Esophagus squamous epithelium (tissue), 5 donors: ENCODE data around the gene ARAP2. TPM values are rescaled to one million over a fixed set of nuclear protein-coding genes. Genes with fewer than 3 reads are reported as not detected.

Experiments
- DNase-seq: peaks from one replicate; lab custom pipeline; 2025; lab: John Stamatoyannopoulos, UW
- H3K27ac ChIP-seq, 4 donors: fragments of 200-600 bp; sonication (generic); one replicate each; pipeline ENCODE4 v1.5.1; 2016 to 2019; ENCODE audit warnings: mild to moderate bottlenecking in 1 of 4
- H3K27me3 ChIP-seq, 4 donors: fragments of 200-600 bp; sonication (generic); 1 replicate in 3 of 4; 2 replicates in 1 of 4; pipeline versions ENCODE4 v1.5.1 to v1.6.0; 2017 to 2021; ENCODE audit warnings: antibody characterized with exemption in 1 of 4
- H3K36me3 ChIP-seq, 3 donors: fragments of 200-600 bp; sonication (generic); one replicate each; pipeline ENCODE4 v1.5.1; 2016 to 2019
- H3K4me1 ChIP-seq, 3 donors: fragments of 200-600 bp; sonication (generic); one replicate each; pipeline ENCODE4 v1.5.1; 2017 to 2019
- H3K4me3 ChIP-seq, 4 donors: fragments of 200-600 bp; sonication (generic); 1 replicate in 3 of 4; 2 replicates in 1 of 4; pipeline ENCODE4 v1.5.1; 2016 to 2019; ENCODE audit warnings: mild to moderate bottlenecking in 2 of 4, moderate library complexity in 1 of 4
- H3K9me3 ChIP-seq, 3 donors: fragments of 200-600 bp; sonication (generic); one replicate each; pipeline ENCODE4 v1.5.1; 2016 to 2019
- CTCF ChIP-seq, 6 experiments: fragments of 450-650 bp in 4 of 6; fragments of 200-600 bp in 2 of 6; sonication (generic) in 2 of 6; IDR thresholded peaks; one replicate each; pipeline ENCODE4 v1.5.1; 2016 to 2019; ENCODE audit warnings: antibody characterized with exemption in 6 of 6, mild to moderate bottlenecking in 4 of 6, moderate library complexity in 4 of 6
- POLR2A ChIP-seq, 4 donors: fragments of 450-650 bp; IDR thresholded peaks; one replicate each; pipeline ENCODE4 v1.6.1; 2017; ENCODE audit warnings: antibody characterized with exemption in 4 of 4, mild to moderate bottlenecking in 4 of 4, moderate library complexity in 3 of 4
- WGBS, 2 donors: methylation state at CpG; one replicate each; pipeline ENCODE4 v1.1.5; 2018; 5-methylcytosine and 5-hydroxymethylcytosine counted together
- intact Hi-C: fragments of 100-400 bp; cut with DNase I; formaldehyde crosslinking; loops from one replicate; pipeline ENCODE4 v1.15.0; 2022
- total RNA-seq, 4 donors: library from RNA; depleted of rRNA; stranded (reverse); fragments of >200 nt; gene quantifications; one replicate each; pipeline ENCODE4 v1.1.0, GENCODE V29; 2016
- donor health status: DM: yes; HTN: yes; CAD: no.

The ARAP2 gene
- total RNA-seq, 4 donors from 2014 or later: 28.5 to 65.8 (median 46.9) TPM

- intact Hi-C loops: no loop called here
These were observed 13.8 kb downstream of the ARAP2 start for GRCh38 chr4:36230534-36230933.

GRCh38 chr4:36227913-36228312, 16.4 kb downstream of the ARAP2 start:
- DNase-seq: no peak
- H3K27me3 ChIP-seq: no peaks in the 10 kb centered on the region
- no peak overlapping the region for H3K27ac ChIP-seq
- peaks cover 0 to 13% (median 0%) of the 10 kb centered on the region in 3 donors for H3K36me3 ChIP-seq
- intact Hi-C loops: no loop called here
- H3K9me3 ChIP-seq: no peaks in the 10 kb centered on the region
- H3K4me1 ChIP-seq: peaks cover 0 to 24% (median 3%) of the 10 kb centered on the region in 3 donors
- 78 to 89% methylated on average over 5 of the region's 5 CpGs for WGBS, 2 donors
- TF ChIP-seq POLR2A (IDR thresholded peaks at IDR 0.05): no peak
- no peak for TF ChIP-seq CTCF (IDR thresholded peaks at IDR 0.05)
- H3K4me3 ChIP-seq: no peak overlapping the region

More at GRCh38 chr4:36230534-36230933, 13.8 kb downstream of the ARAP2 start:
- Histone ChIP-seq H3K27me3 (no peaks in the 10 kb centered on the region), H3K4me3 (no peak overlapping the region), H3K36me3 (peaks cover 0 to 13% (median 0%) of the 10 kb centered on the region in 3 donors), H3K9me3 (no peaks in the 10 kb centered on the region), H3K4me1 (peaks cover 0 to 21% (median 0%) of the 10 kb centered on the region in 3 donors), H3K27ac (no peak overlapping the region)
- no peak for TF ChIP-seq POLR2A (IDR thresholded peaks at IDR 0.05)
- no peak for TF ChIP-seq CTCF (IDR thresholded peaks at IDR 0.05)
- 76 to 85% methylated on average over 3 of the region's 3 CpGs for WGBS, 2 donors
- no peak for DNase-seq

- intact Hi-C loops: no loop called here
These were observed 17.7 kb downstream of the ARAP2 start for GRCh38 chr4:36226430-36227227.

GRCh38 chr4:36224972-36225903, 19.1 kb downstream of the ARAP2 start:
- Histone ChIP-seq H3K4me1 (peaks cover 0 to 16% (median 3%) of the 10 kb centered on the region in 3 donors), H3K36me3 (peaks cover 0 to 13% (median 0%) of the 10 kb centered on the region in 3 donors), H3K9me3 (no peaks in the 10 kb centered on the region), H3K27ac (no peak overlapping the region), H3K4me3 (no peak overlapping the region), H3K27me3 (no peaks in the 10 kb centered on the region)
- no peak for DNase-seq
- 43 to 45% methylated on average over 2 of the region's 2 CpGs for WGBS, 2 donors
- TF ChIP-seq POLR2A (IDR thresholded peaks at IDR 0.05): no peak
- TF ChIP-seq CTCF (IDR thresholded peaks at IDR 0.05): no peak
- intact Hi-C loops: no loop called here

More at GRCh38 chr4:36226430-36227227, 17.7 kb downstream of the ARAP2 start:
- 67 to 76% methylated on average over 2 of the region's 2 CpGs for WGBS, 2 donors
- Histone ChIP-seq H3K27me3 (no peaks in the 10 kb centered on the region), H3K4me1 (peaks cover 0 to 27% (median 3%) of the 10 kb centered on the region in 3 donors), H3K27ac (no peak overlapping the region), H3K9me3 (no peaks in the 10 kb centered on the region), H3K36me3 (peaks cover 0 to 13% (median 0%) of the 10 kb centered on the region in 3 donors), H3K4me3 (no peak overlapping the region)
- no peak for TF ChIP-seq CTCF (IDR thresholded peaks at IDR 0.05)
- DNase-seq: no peak
